KMS-11 (cell line): ENCODE results near the gene CABP2.
"Not testable (repeated sequence)": the region's sequence is repeated elsewhere in the genome, so short reads cannot be mapped to it uniquely, and the experiment has no call there.

Source experiments
- H2AFZ ChIP-seq: fragments of 200-600 bp; sonication (generic); 2 replicates; pipeline ENCODE4 v1.6.1; 2016; ENCODE audit warnings: antibody characterized with exemption, mixed run types, low read depth
- H3K27ac ChIP-seq: fragments of 200-600 bp; sonication (generic); 2 replicates; pipeline ENCODE4 v1.6.1; 2016; ENCODE audit warnings: mild to moderate bottlenecking, mixed run types
- H3K27me3 ChIP-seq: fragments of 200-600 bp; sonication (generic); 2 replicates; pipeline ENCODE4 v1.6.1; 2017; ENCODE audit warnings: mild to moderate bottlenecking, low read depth, mixed run types, moderate library complexity; ENCODE audit not compliant: insufficient read depth
- H3K36me3 ChIP-seq: fragments of 200-600 bp; sonication (generic); 2 replicates; pipeline ENCODE4 v1.6.1; 2017; ENCODE audit warnings: mild to moderate bottlenecking, mixed run types; ENCODE audit not compliant: insufficient read depth
- H3K4me1 ChIP-seq: fragments of 200-600 bp; sonication (generic); 2 replicates; pipeline ENCODE4 v1.6.1; 2016; ENCODE audit warnings: mild to moderate bottlenecking, low read depth, mixed run types; ENCODE audit not compliant: poor library complexity, severe bottlenecking
- H3K4me2 ChIP-seq: fragments of 200-600 bp; sonication (generic); 2 replicates; pipeline ENCODE4 v1.7.0; 2016; ENCODE audit warnings: mild to moderate bottlenecking, mixed run types
- H3K4me3 ChIP-seq: fragments of 200-600 bp; sonication (generic); IDR thresholded peaks from 2 replicates; pipeline ENCODE4 v1.6.1; 2017; ENCODE audit warnings: low read depth, low read length, mixed read lengths; ENCODE audit not compliant: insufficient read depth
- H3K79me2 ChIP-seq: fragments of 200-600 bp; sonication (generic); 2 replicates; pipeline ENCODE4 v1.6.1; 2016; ENCODE audit warnings: low read depth, mixed run types; ENCODE audit not compliant: insufficient read depth
- H3K9ac ChIP-seq: fragments of 200-600 bp; sonication (generic); 2 replicates; pipeline ENCODE4 v1.6.1; 2016; ENCODE audit warnings: mild to moderate bottlenecking, mixed run types
- H4K20me1 ChIP-seq: fragments of 200-600 bp; sonication (generic); 2 replicates; pipeline ENCODE4 v1.6.1; 2016; ENCODE audit warnings: mild to moderate bottlenecking, mixed run types; ENCODE audit not compliant: insufficient read depth
- TF ChIP-seq, protein P1 (sequence below): fragments of 200-600 bp; sonication (generic); conservative IDR thresholded peaks from 2 replicates; pipeline ENCODE4 v1.6.1; 2017; ENCODE audit warnings: low read depth, mild to moderate bottlenecking, antibody characterized with exemption, low read length, moderate library complexity, mixed read lengths

The CABP2 gene

DNA sequence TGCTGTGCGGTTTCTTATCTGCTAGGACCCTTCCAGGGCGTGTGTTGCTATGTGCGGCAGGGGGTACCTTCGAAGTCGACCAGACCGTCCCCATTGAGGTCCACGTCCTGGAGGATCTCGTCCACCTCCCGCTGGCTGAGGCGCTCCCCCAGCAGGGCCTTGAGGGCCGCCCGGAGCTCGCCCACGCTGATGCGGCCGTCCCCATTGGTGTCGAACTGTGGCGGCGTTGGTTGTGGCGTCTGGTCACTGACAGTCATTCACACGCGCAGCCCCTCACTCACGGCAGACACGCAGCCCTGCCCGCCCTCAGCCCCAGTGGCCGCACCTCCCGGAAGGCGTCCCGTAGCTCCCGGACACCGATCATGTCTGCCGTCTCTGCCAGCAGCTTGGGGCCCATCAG lies 3.5 kb downstream of the CABP2 start:
- no peaks in the 10 kb centered on the region for H3K4me1 ChIP-seq
- H3K79me2 ChIP-seq = no peaks in the 10 kb centered on the region
- no peak overlapping the region for H3K27ac ChIP-seq
- H3K27me3 ChIP-seq = peaks cover 30% of the 10 kb centered on the region; the same call in 1 of the 2 replicates
- H3K36me3 ChIP-seq = no peaks in the 10 kb centered on the region
- no peak overlapping the region for H2AFZ ChIP-seq
- no peak overlapping the region for H3K4me2 ChIP-seq
- H4K20me1 ChIP-seq = no peaks in the 10 kb centered on the region
- no peak overlapping the region for H3K4me3 ChIP-seq
- TF ChIP-seq, protein P1, sequence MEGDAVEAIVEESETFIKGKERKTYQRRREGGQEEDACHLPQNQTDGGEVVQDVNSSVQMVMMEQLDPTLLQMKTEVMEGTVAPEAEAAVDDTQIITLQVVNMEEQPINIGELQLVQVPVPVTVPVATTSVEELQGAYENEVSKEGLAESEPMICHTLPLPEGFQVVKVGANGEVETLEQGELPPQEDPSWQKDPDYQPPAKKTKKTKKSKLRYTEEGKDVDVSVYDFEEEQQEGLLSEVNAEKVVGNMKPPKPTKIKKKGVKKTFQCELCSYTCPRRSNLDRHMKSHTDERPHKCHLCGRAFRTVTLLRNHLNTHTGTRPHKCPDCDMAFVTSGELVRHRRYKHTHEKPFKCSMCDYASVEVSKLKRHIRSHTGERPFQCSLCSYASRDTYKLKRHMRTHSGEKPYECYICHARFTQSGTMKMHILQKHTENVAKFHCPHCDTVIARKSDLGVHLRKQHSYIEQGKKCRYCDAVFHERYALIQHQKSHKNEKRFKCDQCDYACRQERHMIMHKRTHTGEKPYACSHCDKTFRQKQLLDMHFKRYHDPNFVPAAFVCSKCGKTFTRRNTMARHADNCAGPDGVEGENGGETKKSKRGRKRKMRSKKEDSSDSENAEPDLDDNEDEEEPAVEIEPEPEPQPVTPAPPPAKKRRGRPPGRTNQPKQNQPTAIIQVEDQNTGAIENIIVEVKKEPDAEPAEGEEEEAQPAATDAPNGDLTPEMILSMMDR = no peak
- no peak overlapping the region for H3K9ac ChIP-seq

DNA sequence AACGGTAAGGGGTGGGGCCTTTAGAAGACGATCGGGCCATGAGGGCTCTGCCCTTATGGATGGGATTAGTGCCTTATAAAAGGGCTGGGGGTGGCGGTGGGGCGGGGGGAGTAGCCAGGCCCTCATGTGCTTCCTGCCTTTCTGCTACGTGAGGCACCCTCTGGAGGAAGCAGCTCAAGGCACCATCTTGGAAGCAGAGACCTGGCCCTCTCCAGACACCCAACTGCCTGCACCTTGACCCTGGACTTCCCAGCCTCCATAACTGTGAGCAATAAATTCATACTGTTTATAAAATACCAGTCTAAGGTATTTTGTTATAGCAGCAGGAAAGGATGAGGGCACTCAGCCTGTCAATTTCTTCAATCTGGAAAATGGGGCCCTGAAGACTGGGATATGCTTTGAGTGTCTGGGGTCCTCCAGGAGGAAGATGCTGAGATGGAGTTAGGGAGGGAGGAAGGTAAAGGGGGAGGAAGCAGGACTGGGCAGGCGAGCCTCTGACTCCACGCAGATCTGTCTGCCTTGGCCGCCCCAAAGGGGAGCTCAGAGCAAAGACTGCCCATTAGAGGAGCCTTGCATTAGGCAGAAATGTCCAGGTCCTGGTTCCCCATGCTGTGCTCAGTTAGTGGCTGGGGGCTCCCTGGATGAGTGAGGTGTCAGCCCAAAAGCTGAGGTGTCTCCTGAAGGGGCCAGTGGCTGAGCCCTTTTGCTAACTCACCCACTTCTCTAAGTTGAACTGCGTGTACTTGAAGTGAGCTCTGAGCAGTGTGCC lies 5.3 kb downstream of the CABP2 start:
- Histone ChIP-seq H3K4me2 (no peak overlapping the region), H3K4me1 (no peaks in the 10 kb centered on the region), H3K79me2 (no peaks in the 10 kb centered on the region), H2AFZ (no peak overlapping the region), H3K27ac (no peak overlapping the region), H4K20me1 (no peaks in the 10 kb centered on the region), H3K9ac (no peak overlapping the region), H3K27me3 (peaks cover 41% of the 10 kb centered on the region; the same call in 1 of the 2 replicates), H3K36me3 (no peaks in the 10 kb centered on the region), H3K4me3 (no peak overlapping the region)
- TF ChIP-seq, protein P1 = no peak

DNA sequence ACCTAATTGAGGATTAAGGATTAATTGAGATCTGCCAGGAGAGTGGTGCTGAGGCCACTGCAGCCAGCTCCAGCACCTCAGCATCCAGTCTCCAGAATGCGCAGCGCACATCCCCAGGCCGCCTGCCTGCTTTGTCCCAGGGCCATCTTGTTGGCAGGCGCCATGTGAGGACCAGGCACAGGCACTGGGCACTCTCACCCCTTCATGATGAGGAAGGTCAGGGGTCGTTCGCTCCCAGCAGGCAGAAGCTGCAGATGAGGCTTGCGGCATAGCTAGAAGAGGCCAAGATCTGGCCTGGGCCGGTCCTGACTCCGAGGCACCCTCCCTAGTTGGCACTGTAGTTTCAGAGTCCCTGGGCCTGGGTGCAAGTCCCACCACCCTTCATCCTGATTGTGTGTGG lies 6.4 kb downstream of the CABP2 start:
- H3K4me2 ChIP-seq = no peak overlapping the region
- no peaks in the 10 kb centered on the region for H3K36me3 ChIP-seq
- no peaks in the 10 kb centered on the region for H3K4me1 ChIP-seq
- H2AFZ ChIP-seq = no peak overlapping the region
- TF ChIP-seq, protein P1 = no peak
- peaks cover 49% of the 10 kb centered on the region; the same call in 1 of the 2 replicates for H3K27me3 ChIP-seq
- H3K27ac ChIP-seq = no peak overlapping the region
- no peak overlapping the region for H3K4me3 ChIP-seq
- H3K9ac ChIP-seq = no peak overlapping the region
- H4K20me1 ChIP-seq = no peaks in the 10 kb centered on the region
- H3K79me2 ChIP-seq = no peaks in the 10 kb centered on the region

DNA sequence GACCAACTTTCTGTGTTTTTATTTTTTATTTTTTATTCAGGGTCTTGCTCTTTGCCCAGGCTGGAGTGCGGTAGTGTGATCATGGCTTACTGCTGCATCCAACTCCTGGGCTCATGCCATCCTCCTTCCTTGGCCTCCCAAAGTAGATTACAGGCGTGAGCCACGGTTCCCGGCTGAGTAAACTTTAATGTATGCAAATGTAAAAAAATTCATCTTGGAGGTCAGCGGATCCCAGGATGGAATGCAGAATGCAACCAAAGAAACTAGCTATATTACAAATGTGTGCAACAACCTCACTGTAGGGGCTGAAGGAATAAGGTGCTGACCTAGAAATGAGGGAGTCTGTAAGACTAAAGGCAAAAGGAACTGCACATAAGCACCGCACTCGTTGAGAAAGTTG lies 9.1 kb downstream of the CABP2 start:
- Histone ChIP-seq H2AFZ (no peak overlapping the region), H3K36me3 (no peaks in the 10 kb centered on the region), H3K27me3 (peaks cover 55% of the 10 kb centered on the region), H3K4me3 (no peak overlapping the region), H3K27ac (no peak overlapping the region), H3K9ac (no peak overlapping the region), H3K4me1 (peaks cover 2% of the 10 kb centered on the region), H3K79me2 (no peaks in the 10 kb centered on the region), H4K20me1 (no peaks in the 10 kb centered on the region), H3K4me2 (no peak overlapping the region)
- TF ChIP-seq, protein P1 = no peak

DNA sequence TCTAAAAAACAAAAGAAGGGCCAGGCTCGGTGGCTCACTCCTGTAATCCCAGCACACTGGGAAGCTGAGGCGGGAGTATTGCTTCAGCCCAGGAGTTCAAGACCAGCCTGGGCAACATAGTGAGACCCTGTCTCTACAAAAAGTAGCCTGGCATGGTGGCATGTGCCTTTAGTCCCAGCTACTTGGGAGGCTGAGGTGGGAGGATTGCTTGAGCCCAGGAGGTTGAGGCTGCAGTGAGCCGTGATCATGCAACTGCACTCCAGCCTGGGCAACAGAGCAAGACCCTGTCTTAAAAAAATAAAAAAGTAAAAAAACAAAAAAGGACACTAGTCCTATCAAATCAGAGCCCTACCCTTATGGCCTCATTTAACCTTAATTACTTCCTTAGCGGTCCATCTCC lies 11.7 kb downstream of the CABP2 start:
- H3K9ac ChIP-seq, H3K27ac ChIP-seq, H3K79me2 ChIP-seq, H4K20me1 ChIP-seq, H2AFZ ChIP-seq, H3K4me3 ChIP-seq, H3K4me2 ChIP-seq, H3K36me3 ChIP-seq: not testable (repeated sequence)
- Histone ChIP-seq H3K4me1 (peaks cover 13% of the 10 kb centered on the region), H3K27me3 (peaks cover 55% of the 10 kb centered on the region)
